Liver (tissue), 3 donors: ENCODE data around the gene UBR1.

Source experiments
- CTCF ChIP-seq: fragments of 150-350 bp; IDR thresholded peaks from 2 replicates; pipeline ENCODE4 v1.5.1; 2017; ENCODE audit warnings: improper control_type of control experiment, low read depth, low read length; ENCODE audit not compliant: missing input control
- SP1 ChIP-seq: IDR thresholded peaks from 2 replicates; pipeline ENCODE4 v1.6.1; 2018; ENCODE audit warnings: antibody characterized with exemption, mild to moderate bottlenecking
- TAF1 ChIP-seq: conservative IDR thresholded peaks from 2 replicates; pipeline ENCODE4 v1.6.1; 2016; ENCODE audit warnings: antibody characterized with exemption, mild to moderate bottlenecking
- donor health status: healthy.
- donor health status: healthy.

GRCh38 chr15:42973114-42973513 lies 132.7 kb downstream of the UBR1 start:
- TF ChIP-seq SP1 (no peak), CTCF (no peak), TAF1 (no peak)
